ENCODE results near the gene TSC22D2.
A peak's percentile ranks its signal among the peaks of the same experiment; 100 is the strongest.

Gene TSC22D2

DNA sequence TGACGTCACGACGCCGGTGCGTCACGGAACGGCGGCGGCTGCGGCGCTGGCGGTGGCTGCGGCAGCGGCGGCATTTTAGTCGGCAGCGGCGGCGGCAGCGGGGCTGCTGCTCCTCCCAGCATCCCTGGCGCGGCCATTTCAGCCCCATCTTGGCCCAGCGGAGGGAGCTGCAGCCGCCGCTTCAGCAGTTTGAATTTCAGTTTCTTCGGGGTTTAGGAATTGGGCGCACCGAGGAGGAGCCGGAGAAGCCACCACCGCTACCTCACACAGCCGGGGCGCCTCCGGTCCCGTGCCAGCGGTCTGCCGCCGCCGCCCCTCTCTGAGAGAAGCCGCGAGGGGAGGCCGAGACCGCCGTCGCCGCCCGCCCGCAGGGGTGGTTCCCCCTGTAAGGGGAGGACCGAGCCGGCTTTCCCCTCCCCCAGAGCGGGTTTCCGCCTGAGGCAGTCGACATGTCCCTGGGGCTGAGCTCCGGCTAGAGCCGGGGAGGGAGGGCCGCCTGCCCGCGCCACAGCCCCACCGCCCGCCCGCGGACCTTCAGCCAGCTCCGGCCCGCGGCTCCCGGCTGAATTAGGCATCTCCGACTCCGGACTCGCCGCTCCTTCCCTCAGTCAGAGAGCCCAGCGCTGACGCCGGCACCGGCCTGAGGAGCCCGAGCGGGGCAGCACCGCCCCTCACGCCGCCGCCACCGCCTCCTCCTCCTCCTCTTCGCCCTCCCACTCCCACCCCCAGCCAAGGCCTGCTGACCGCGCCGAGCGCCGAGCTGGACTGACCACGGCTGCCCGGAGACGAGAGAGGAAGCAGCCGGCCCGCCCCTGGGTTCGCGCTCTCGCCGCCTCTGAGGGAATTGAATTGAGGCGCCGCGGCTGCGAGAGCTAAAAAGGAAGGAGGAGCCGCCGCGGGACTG is at the start of gene TSC22D2:
TSS of gene TSC22D2 (plus strand) at position 78 of the 904 bp plus-strand sequence. CDS start 1,053 bp downstream, outside the sequence.
- Histone ChIP-seq H3K36me3 (replicated peaks; ENCODE audit: low read depth, low read length) (peaks cover 23% of the 10 kb centered on the region), H3K4me1 (ENCODE audit: low read length) (peaks cover 14% of the 10 kb centered on the region), H3K79me2 (ENCODE audit: low read length) (peaks cover 46% of the 10 kb centered on the region), H2AFZ (ENCODE audit: low read depth, low read length) (peak within 1 kb of the TSS; percentile 74), H3K27ac (ENCODE audit: low read length) (peak within 1 kb of the TSS; percentile 97), H4K20me1 (ENCODE audit: insufficient read depth, low read length) (peaks cover 43% of the 10 kb centered on the region), H3K9ac (ENCODE audit: low read length) (peak within 1 kb of the TSS; percentile 88), H3K9me3 (ENCODE audit: insufficient read depth, low read length) (no peaks in the 10 kb centered on the region), H3K4me3 (ENCODE audit: low read length) (peak within 1 kb of the TSS; percentile 95), H3K4me2 (ENCODE audit: low read length) (peak within 1 kb of the TSS; percentile 73), H3K27me3 (ENCODE audit: low read depth, low read length) (no peaks in the 10 kb centered on the region)
- no peak for TF ChIP-seq EZH2phosphoT487 (IDR thresholded peaks at IDR 0.05; ENCODE audit: low read depth)
- TF ChIP-seq, protein P1, sequence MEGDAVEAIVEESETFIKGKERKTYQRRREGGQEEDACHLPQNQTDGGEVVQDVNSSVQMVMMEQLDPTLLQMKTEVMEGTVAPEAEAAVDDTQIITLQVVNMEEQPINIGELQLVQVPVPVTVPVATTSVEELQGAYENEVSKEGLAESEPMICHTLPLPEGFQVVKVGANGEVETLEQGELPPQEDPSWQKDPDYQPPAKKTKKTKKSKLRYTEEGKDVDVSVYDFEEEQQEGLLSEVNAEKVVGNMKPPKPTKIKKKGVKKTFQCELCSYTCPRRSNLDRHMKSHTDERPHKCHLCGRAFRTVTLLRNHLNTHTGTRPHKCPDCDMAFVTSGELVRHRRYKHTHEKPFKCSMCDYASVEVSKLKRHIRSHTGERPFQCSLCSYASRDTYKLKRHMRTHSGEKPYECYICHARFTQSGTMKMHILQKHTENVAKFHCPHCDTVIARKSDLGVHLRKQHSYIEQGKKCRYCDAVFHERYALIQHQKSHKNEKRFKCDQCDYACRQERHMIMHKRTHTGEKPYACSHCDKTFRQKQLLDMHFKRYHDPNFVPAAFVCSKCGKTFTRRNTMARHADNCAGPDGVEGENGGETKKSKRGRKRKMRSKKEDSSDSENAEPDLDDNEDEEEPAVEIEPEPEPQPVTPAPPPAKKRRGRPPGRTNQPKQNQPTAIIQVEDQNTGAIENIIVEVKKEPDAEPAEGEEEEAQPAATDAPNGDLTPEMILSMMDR (IDR thresholded peaks at IDR 0.05; ENCODE audit: low read depth, low read length), result 0 out of 2 replicates have a peak, but pooled peaks have one; percentile 13

DNA sequence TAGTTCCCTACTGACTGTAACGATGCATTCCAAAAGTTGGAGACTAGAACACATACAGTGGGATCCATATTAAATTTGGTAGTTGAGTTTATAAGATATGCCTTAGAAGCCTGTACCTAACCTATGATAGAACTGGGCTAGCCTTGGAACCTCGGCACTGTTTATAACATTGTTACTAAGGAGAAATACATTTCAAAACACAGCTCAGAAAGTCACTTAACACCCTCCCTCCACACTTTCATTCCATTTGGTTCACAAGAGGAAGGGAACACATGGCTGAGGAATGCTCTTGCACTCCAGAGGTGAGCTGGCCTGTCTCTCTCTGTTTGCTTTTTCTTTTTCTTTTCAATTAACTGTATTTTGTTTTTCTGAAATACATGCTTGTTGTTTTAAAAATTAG is 48.7 kb upstream of the TSC22D2 start:
- no peaks in the 10 kb centered on the region for H3K27me3 ChIP-seq (ENCODE audit: low read depth, low read length)
- H4K20me1 ChIP-seq (ENCODE audit: insufficient read depth, low read length), result no peaks in the 10 kb centered on the region
- H3K9me3 ChIP-seq (ENCODE audit: insufficient read depth, low read length), result no peaks in the 10 kb centered on the region
- no peaks in the 10 kb centered on the region for H3K79me2 ChIP-seq (ENCODE audit: low read length)
- H3K9ac ChIP-seq (ENCODE audit: low read length), result no peak overlapping the region
- H3K4me2 ChIP-seq (ENCODE audit: low read length), result no peak overlapping the region
- TF ChIP-seq EZH2phosphoT487 (IDR thresholded peaks at IDR 0.05; ENCODE audit: low read depth), result no peak
- TF ChIP-seq, protein P1 (IDR thresholded peaks at IDR 0.05; ENCODE audit: low read depth, low read length), result no peak
- H3K36me3 ChIP-seq (replicated peaks; ENCODE audit: low read depth, low read length), result no peaks in the 10 kb centered on the region
- H2AFZ ChIP-seq (ENCODE audit: low read depth, low read length), result no peak overlapping the region
- no peak overlapping the region for H3K27ac ChIP-seq (ENCODE audit: low read length)
- no peaks in the 10 kb centered on the region for H3K4me1 ChIP-seq (ENCODE audit: low read length)
- H3K4me3 ChIP-seq (ENCODE audit: low read length), result no peak overlapping the region

DNA sequence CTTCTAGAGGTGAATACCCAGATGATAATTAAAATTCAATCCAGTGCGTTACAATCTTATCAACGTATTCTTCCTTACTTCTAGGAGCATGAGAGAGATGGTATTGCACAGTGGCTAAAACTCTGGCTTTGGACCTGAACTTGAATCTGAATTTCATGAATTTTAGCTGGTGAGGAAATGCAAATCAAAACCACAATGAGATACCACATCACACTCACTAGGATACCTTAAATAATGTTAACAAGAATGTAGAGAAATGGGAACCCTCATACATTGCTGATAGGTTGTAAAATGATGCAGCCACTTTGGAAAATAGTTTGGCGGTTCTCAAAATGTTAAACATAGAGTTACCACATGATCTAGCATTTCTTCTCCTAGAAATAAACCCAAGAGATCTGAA is 47.1 kb upstream of the TSC22D2 start:
- no peak overlapping the region for H2AFZ ChIP-seq (ENCODE audit: low read depth, low read length)
- H3K27ac ChIP-seq (ENCODE audit: low read length), result no peak overlapping the region
- TF ChIP-seq EZH2phosphoT487 (IDR thresholded peaks at IDR 0.05; ENCODE audit: low read depth), result no peak
- TF ChIP-seq, protein P1 (IDR thresholded peaks at IDR 0.05; ENCODE audit: low read depth, low read length), result no peak
- H3K9ac ChIP-seq (ENCODE audit: low read length), result no peak overlapping the region
- no peak overlapping the region for H3K4me2 ChIP-seq (ENCODE audit: low read length)
- H3K79me2 ChIP-seq (ENCODE audit: low read length), result no peaks in the 10 kb centered on the region
- no peaks in the 10 kb centered on the region for H4K20me1 ChIP-seq (ENCODE audit: insufficient read depth, low read length)
- no peaks in the 10 kb centered on the region for H3K9me3 ChIP-seq (ENCODE audit: insufficient read depth, low read length)
- no peaks in the 10 kb centered on the region for H3K36me3 ChIP-seq (replicated peaks; ENCODE audit: low read depth, low read length)
- no peaks in the 10 kb centered on the region for H3K27me3 ChIP-seq (ENCODE audit: low read depth, low read length)
- peaks cover 11% of the 10 kb centered on the region for H3K4me1 ChIP-seq (ENCODE audit: low read length)
- no peak overlapping the region for H3K4me3 ChIP-seq (ENCODE audit: low read length)

DNA sequence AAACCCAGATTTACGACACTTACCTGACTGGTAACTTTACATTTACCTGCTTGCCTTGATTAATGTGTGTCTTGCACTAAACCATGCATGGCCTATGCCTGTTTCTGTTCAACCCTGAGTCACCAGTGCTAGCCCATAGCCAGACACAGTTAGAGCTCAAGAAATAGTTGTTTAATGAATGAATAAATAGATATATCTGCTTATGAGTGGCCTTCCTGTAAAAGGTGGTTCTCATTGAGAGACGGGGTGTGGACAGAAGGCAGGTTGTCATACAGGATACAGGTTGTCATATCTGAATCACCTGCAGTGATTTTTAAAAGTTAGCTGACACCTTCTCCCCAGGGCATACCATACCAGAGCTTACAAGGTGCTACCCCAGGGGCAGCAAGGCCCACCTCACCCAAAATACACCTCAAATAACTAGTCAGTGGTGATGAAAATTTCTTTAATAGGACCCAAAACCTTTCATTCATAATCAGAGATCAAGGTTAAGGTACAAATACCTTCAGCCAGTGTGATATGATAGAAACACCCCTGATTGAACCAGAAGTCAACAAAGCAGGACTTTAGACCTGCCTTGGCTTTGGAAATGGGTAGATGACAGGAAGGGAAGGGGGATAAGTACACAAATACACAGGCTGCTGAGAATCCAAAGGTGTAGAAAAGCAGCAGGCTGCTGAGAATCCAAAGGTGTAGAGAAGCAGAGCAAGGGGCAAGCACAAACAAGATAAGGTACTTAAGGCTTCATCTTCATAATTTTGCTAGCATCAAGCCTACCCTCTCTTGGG is 45.4 kb upstream of the TSC22D2 start:
- H3K9ac ChIP-seq (ENCODE audit: low read length), result no peak overlapping the region
- no peak overlapping the region for H3K4me2 ChIP-seq (ENCODE audit: low read length)
- TF ChIP-seq, protein P1 (IDR thresholded peaks at IDR 0.05; ENCODE audit: low read depth, low read length), result no peak
- no peak for TF ChIP-seq EZH2phosphoT487 (IDR thresholded peaks at IDR 0.05; ENCODE audit: low read depth)
- H3K79me2 ChIP-seq (ENCODE audit: low read length), result no peaks in the 10 kb centered on the region
- no peak overlapping the region for H3K27ac ChIP-seq (ENCODE audit: low read length)
- H2AFZ ChIP-seq (ENCODE audit: low read depth, low read length), result no peak overlapping the region
- H3K36me3 ChIP-seq (replicated peaks; ENCODE audit: low read depth, low read length), result no peaks in the 10 kb centered on the region
- H3K27me3 ChIP-seq (ENCODE audit: low read depth, low read length), result no peaks in the 10 kb centered on the region
- no peak overlapping the region for H3K4me3 ChIP-seq (ENCODE audit: low read length)
- H3K4me1 ChIP-seq (ENCODE audit: low read length), result peaks cover 11% of the 10 kb centered on the region
- H4K20me1 ChIP-seq (ENCODE audit: insufficient read depth, low read length), result no peaks in the 10 kb centered on the region
- H3K9me3 ChIP-seq (ENCODE audit: insufficient read depth, low read length), result no peaks in the 10 kb centered on the region

Measured in OCI-LY3 (cell line).